ENCODE results near the gene ZNF629.

DNA sequence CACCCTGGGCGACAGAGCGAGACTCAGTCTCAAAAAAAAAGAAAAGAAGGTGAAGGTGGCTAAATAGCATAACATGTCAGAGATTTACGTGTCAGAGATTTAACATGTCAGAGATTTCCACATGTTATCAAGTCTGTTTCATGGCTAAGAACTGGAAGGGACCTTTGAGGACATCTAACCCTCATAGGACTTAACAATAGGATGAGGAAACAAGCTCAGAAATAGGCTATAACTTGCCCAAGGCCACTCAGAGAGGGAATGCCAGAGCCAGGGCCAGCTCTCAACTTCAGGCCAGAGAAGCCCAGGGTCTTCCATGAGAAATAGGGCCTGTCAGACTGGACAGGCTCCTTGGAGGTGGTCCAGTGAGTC is 26.8 kb upstream of the ZNF629 start:
- TF ChIP-seq, protein P1, sequence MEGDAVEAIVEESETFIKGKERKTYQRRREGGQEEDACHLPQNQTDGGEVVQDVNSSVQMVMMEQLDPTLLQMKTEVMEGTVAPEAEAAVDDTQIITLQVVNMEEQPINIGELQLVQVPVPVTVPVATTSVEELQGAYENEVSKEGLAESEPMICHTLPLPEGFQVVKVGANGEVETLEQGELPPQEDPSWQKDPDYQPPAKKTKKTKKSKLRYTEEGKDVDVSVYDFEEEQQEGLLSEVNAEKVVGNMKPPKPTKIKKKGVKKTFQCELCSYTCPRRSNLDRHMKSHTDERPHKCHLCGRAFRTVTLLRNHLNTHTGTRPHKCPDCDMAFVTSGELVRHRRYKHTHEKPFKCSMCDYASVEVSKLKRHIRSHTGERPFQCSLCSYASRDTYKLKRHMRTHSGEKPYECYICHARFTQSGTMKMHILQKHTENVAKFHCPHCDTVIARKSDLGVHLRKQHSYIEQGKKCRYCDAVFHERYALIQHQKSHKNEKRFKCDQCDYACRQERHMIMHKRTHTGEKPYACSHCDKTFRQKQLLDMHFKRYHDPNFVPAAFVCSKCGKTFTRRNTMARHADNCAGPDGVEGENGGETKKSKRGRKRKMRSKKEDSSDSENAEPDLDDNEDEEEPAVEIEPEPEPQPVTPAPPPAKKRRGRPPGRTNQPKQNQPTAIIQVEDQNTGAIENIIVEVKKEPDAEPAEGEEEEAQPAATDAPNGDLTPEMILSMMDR (conservative IDR thresholded peaks at IDR 0.05; ENCODE audit: low read depth in 2 of 2), result no peak
- TF ChIP-seq, protein P2, sequence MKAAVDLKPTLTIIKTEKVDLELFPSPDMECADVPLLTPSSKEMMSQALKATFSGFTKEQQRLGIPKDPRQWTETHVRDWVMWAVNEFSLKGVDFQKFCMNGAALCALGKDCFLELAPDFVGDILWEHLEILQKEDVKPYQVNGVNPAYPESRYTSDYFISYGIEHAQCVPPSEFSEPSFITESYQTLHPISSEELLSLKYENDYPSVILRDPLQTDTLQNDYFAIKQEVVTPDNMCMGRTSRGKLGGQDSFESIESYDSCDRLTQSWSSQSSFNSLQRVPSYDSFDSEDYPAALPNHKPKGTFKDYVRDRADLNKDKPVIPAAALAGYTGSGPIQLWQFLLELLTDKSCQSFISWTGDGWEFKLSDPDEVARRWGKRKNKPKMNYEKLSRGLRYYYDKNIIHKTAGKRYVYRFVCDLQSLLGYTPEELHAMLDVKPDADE (IDR thresholded peaks at IDR 0.05), result no peak
